GM21423 (cell line): Measurements from ENCODE around the gene FAM222B.
"Not testable (repeated sequence)": the region's sequence is repeated elsewhere in the genome, so short reads cannot be mapped to it uniquely, and the experiment has no call there.

Source experiments
- ATAC-seq: cut with Tn5 transposase; IDR thresholded peaks from one replicate; pipeline ENCODE4 v1.9.1; 2021; ENCODE audit warnings: mild to moderate bottlenecking, moderate library complexity; ENCODE audit not compliant: unreplicated experiment

The FAM222B gene

GRCh38 chr17:28841901-28842281 is 699 bp downstream of the FAM222B start:
- ATAC-seq: peak; percentile 7

- no peak for ATAC-seq
These were observed 3.4 kb downstream of the FAM222B start for GRCh38 chr17:28839221-28839620.

GRCh38 chr17:28836541-28836940 is 6.0 kb downstream of the FAM222B start:
- not testable (repeated sequence) for ATAC-seq

- ATAC-seq: no peak
These were observed 8.2 kb downstream of the FAM222B start for GRCh38 chr17:28834420-28834819.

GRCh38 chr17:28828294-28829040 is 14.1 kb downstream of the FAM222B start:
- ATAC-seq: no peak

- no peak for ATAC-seq
These were observed 14.9 kb downstream of the FAM222B start for GRCh38 chr17:28827672-28828071.

GRCh38 chr17:28819582-28819981 is 23.0 kb downstream of the FAM222B start:
- ATAC-seq: no peak

GRCh38 chr17:28818819-28819221 is 23.8 kb downstream of the FAM222B start:
- ATAC-seq: no peak

GRCh38 chr17:28816540-28816939 is 26.1 kb downstream of the FAM222B start:
- ATAC-seq: no peak

- no peak for ATAC-seq
These were observed 29.7 kb downstream of the FAM222B start for GRCh38 chr17:28812748-28813377.

- peak; percentile 98 for ATAC-seq
These were observed 30.4 kb downstream of the FAM222B start for GRCh38 chr17:28812091-28812747.

- no peak for ATAC-seq
These were observed 30.9 kb downstream of the FAM222B start for GRCh38 chr17:28811651-28812090.

- no peak for ATAC-seq
These were observed 32.2 kb downstream of the FAM222B start for GRCh38 chr17:28810437-28810836.

GRCh38 chr17:28807925-28808634 is 34.5 kb downstream of the FAM222B start:
- ATAC-seq: no peak

GRCh38 chr17:28796062-28796461 is 46.5 kb downstream of the FAM222B start:
- no peak for ATAC-seq

GRCh38 chr17:28794846-28795441 is 47.6 kb downstream of the FAM222B start:
- ATAC-seq: not testable (repeated sequence)

- ATAC-seq: no peak
These were observed 49.5 kb downstream of the FAM222B start for GRCh38 chr17:28792877-28793661.

GRCh38 chr17:28788100-28788499 is 54.5 kb downstream of the FAM222B start:
- ATAC-seq: no peak

- no peak for ATAC-seq
These were observed 59.4 kb downstream of the FAM222B start for GRCh38 chr17:28783161-28783560.

GRCh38 chr17:28779601-28780000 is 63.0 kb downstream of the FAM222B start:
- ATAC-seq: not testable (repeated sequence)
